ENCODE data around the gene GJA3. TPM values are rescaled to one million over a fixed set of nuclear protein-coding genes. Genes with fewer than 3 reads are reported as not detected.

Gene GJA3
- total RNA-seq, 4 donors from 2014 or later: under 0.01 TPM; not detected in 3

GRCh38 chr13:20190481-20191310 lies 29.8 kb upstream of the GJA3 start:
- H3K4me3 ChIP-seq: no peak overlapping the region
- H3K27me3 ChIP-seq: peaks cover 0 to 41% of the 10 kb centered on the region in 2 donors
- no peaks in the 10 kb centered on the region for H3K9me3 ChIP-seq
- TF ChIP-seq POLR2A (IDR thresholded peaks at IDR 0.05) (no peak), EP300 (IDR thresholded peaks at IDR 0.05) (no peak), CTCF (IDR thresholded peaks at IDR 0.05) (no peak)
- no peak for DNase-seq (ENCODE audit: low spot score in 2 of 2)
- peaks cover 0 to 32% (median 8%) of the 10 kb centered on the region in 4 donors for H3K4me1 ChIP-seq
- 85 to 87% methylated on average over 16 of the region's 16 CpGs for WGBS, 2 donors
- H3K36me3 ChIP-seq: no peaks in the 10 kb centered on the region
- H3K27ac ChIP-seq: no peak overlapping the region

GRCh38 chr13:20190076-20190475 lies 29.2 kb upstream of the GJA3 start:
- DNase-seq (ENCODE audit: low spot score in 2 of 2): no peak
- Histone ChIP-seq H3K27ac (no peak overlapping the region), H3K9me3 (no peaks in the 10 kb centered on the region), H3K36me3 (no peaks in the 10 kb centered on the region), H3K4me1 (peaks cover 0 to 32% (median 8%) of the 10 kb centered on the region in 4 donors), H3K4me3 (no peak overlapping the region), H3K27me3 (peaks cover 0 to 36% of the 10 kb centered on the region in 2 donors)
- TF ChIP-seq EP300 (IDR thresholded peaks at IDR 0.05) (no peak), CTCF (IDR thresholded peaks at IDR 0.05) (no peak), POLR2A (IDR thresholded peaks at IDR 0.05) (no peak)
- 84 to 90% methylated on average over 5 of the region's 5 CpGs for whole genome bisulfite sequencing, 2 donors

- H3K4me3 ChIP-seq: no peak overlapping the region
- no peak overlapping the region for H3K27ac ChIP-seq
- no peaks in the 10 kb centered on the region for H3K36me3 ChIP-seq
- DNase-seq (ENCODE audit: low spot score in 2 of 2): no peak
- 81 to 86% methylated on average over 28 of the region's 28 CpGs for WGBS, 2 donors
- no peak for TF ChIP-seq CTCF (IDR thresholded peaks at IDR 0.05)
- no peak for TF ChIP-seq EP300 (IDR thresholded peaks at IDR 0.05)
- no peak for TF ChIP-seq POLR2A (IDR thresholded peaks at IDR 0.05)
- peaks cover 0 to 24% of the 10 kb centered on the region in 2 donors for H3K27me3 ChIP-seq
- H3K4me1 ChIP-seq: peaks cover 0 to 26% (median 6%) of the 10 kb centered on the region in 4 donors
- no peaks in the 10 kb centered on the region for H3K9me3 ChIP-seq
Measured at GRCh38 chr13:20188667-20189553, 28.1 kb upstream of the GJA3 start.

GRCh38 chr13:20186771-20187170 lies 25.9 kb upstream of the GJA3 start:
- WGBS, 2 donors: 75 to 77% methylated on average over 6 of the region's 6 CpGs
- H3K27me3 ChIP-seq: peaks cover 0 to 4% of the 10 kb centered on the region in 2 donors
- DNase-seq (ENCODE audit: low spot score in 2 of 2): no peak
- no peak overlapping the region for H3K27ac ChIP-seq
- H3K36me3 ChIP-seq: no peaks in the 10 kb centered on the region
- peaks cover 0 to 4% (median 0%) of the 10 kb centered on the region in 4 donors for H3K4me1 ChIP-seq
- TF ChIP-seq POLR2A (IDR thresholded peaks at IDR 0.05): no peak
- no peak for TF ChIP-seq CTCF (IDR thresholded peaks at IDR 0.05)
- TF ChIP-seq EP300 (IDR thresholded peaks at IDR 0.05): no peak
- H3K9me3 ChIP-seq: no peaks in the 10 kb centered on the region
- no peak overlapping the region for H3K4me3 ChIP-seq

All from tibial nerve (tissue), 4 donors.